ENCODE data around the gene PWWP2B. TPM values are rescaled to one million over a fixed set of nuclear protein-coding genes. Genes with fewer than 3 reads are reported as not detected.

The PWWP2B gene
- total RNA-seq, 3 donors from 2014 or later: 3.3 to 4.3 (median 4.1) TPM

- H3K9me3 Mint-ChIP-seq: no peaks in the 10 kb centered on the region
- H3K4me1 Mint-ChIP-seq (ENCODE audit: low read depth): peaks cover 9% of the 10 kb centered on the region
- peaks cover 6% of the 10 kb centered on the region for H3K36me3 Mint-ChIP-seq (ENCODE audit: insufficient read depth)
- peak; percentile 28 to 48 for ATAC-seq
- no peak overlapping the region for H3K4me3 Mint-ChIP-seq
- no peak for DNase-seq
- H3K27me3 Mint-ChIP-seq (ENCODE audit: low read depth): no peaks in the 10 kb centered on the region
Measured at GRCh38 chr10:132408367-132408781, 11.4 kb downstream of the PWWP2B start.

- peaks cover 6% of the 10 kb centered on the region for H3K36me3 Mint-ChIP-seq (ENCODE audit: insufficient read depth)
- no peak overlapping the region for H3K4me3 Mint-ChIP-seq
- H3K9me3 Mint-ChIP-seq: no peaks in the 10 kb centered on the region
- no peaks in the 10 kb centered on the region for H3K27me3 Mint-ChIP-seq (ENCODE audit: low read depth)
- ATAC-seq (no peak), DNase-seq (no peak)
- peaks cover 9% of the 10 kb centered on the region for H3K4me1 Mint-ChIP-seq (ENCODE audit: low read depth)
Measured at GRCh38 chr10:132408823-132409666, 12.0 kb downstream of the PWWP2B start.

GRCh38 chr10:132409667-132410028, 12.6 kb downstream of the PWWP2B start:
- no peak for DNase-seq
- Mint-ChIP-seq H3K27me3 (ENCODE audit: low read depth) (no peaks in the 10 kb centered on the region), H3K4me3 (no peak overlapping the region), H3K9me3 (no peaks in the 10 kb centered on the region), H3K4me1 (ENCODE audit: low read depth) (peaks cover 9% of the 10 kb centered on the region), H3K36me3 (ENCODE audit: insufficient read depth) (peaks cover 6% of the 10 kb centered on the region)
- no peak for ATAC-seq

- no peak for DNase-seq
- Mint-ChIP-seq H3K36me3 (ENCODE audit: insufficient read depth) (peaks cover 9% of the 10 kb centered on the region), H3K9me3 (no peaks in the 10 kb centered on the region), H3K4me1 (ENCODE audit: low read depth) (peaks cover 11% of the 10 kb centered on the region), H3K4me3 (no peak overlapping the region), H3K27me3 (ENCODE audit: low read depth) (no peaks in the 10 kb centered on the region)
- ATAC-seq: no peak
Measured at GRCh38 chr10:132410056-132410778, 13.2 kb downstream of the PWWP2B start.

- peaks cover 9% of the 10 kb centered on the region for H3K36me3 Mint-ChIP-seq (ENCODE audit: insufficient read depth)
- no peaks in the 10 kb centered on the region for H3K27me3 Mint-ChIP-seq (ENCODE audit: low read depth)
- DNase-seq: no peak
- H3K4me3 Mint-ChIP-seq: no peak overlapping the region
- no peak for ATAC-seq
- no peaks in the 10 kb centered on the region for H3K9me3 Mint-ChIP-seq
- H3K4me1 Mint-ChIP-seq (ENCODE audit: low read depth): peaks cover 11% of the 10 kb centered on the region
Measured at GRCh38 chr10:132410779-132411532, 14.0 kb downstream of the PWWP2B start.

- DNase-seq: no peak
- H3K9me3 Mint-ChIP-seq: no peaks in the 10 kb centered on the region
- H3K27me3 Mint-ChIP-seq (ENCODE audit: low read depth): no peaks in the 10 kb centered on the region
- peaks cover 7% of the 10 kb centered on the region for H3K36me3 Mint-ChIP-seq (ENCODE audit: insufficient read depth)
- peaks cover 9% of the 10 kb centered on the region for H3K4me1 Mint-ChIP-seq (ENCODE audit: low read depth)
- no peak for ATAC-seq
- H3K4me3 Mint-ChIP-seq: no peak overlapping the region
Measured at GRCh38 chr10:132411561-132412253, 14.7 kb downstream of the PWWP2B start.

- Mint-ChIP-seq H3K4me1 (ENCODE audit: low read depth) (peaks cover 8% of the 10 kb centered on the region), H3K27me3 (ENCODE audit: low read depth) (no peaks in the 10 kb centered on the region), H3K36me3 (ENCODE audit: insufficient read depth) (peaks cover 7% of the 10 kb centered on the region), H3K4me3 (no peak overlapping the region), H3K9me3 (no peaks in the 10 kb centered on the region)
- no peak for DNase-seq
- ATAC-seq: no peak
Measured at GRCh38 chr10:132412316-132413192, 15.6 kb downstream of the PWWP2B start.

- H3K36me3 Mint-ChIP-seq (ENCODE audit: insufficient read depth): peaks cover 7% of the 10 kb centered on the region
- no peak overlapping the region for H3K4me3 Mint-ChIP-seq
- ATAC-seq: no peak
- no peaks in the 10 kb centered on the region for H3K9me3 Mint-ChIP-seq
- peaks cover 4% of the 10 kb centered on the region for H3K4me1 Mint-ChIP-seq (ENCODE audit: low read depth)
- no peaks in the 10 kb centered on the region for H3K27me3 Mint-ChIP-seq (ENCODE audit: low read depth)
- DNase-seq: no peak
Measured at GRCh38 chr10:132413226-132414205, 16.5 kb downstream of the PWWP2B start.

- H3K4me3 Mint-ChIP-seq: no peak overlapping the region
- peaks cover 7% of the 10 kb centered on the region for H3K36me3 Mint-ChIP-seq (ENCODE audit: insufficient read depth)
- H3K9me3 Mint-ChIP-seq: no peaks in the 10 kb centered on the region
- no peaks in the 10 kb centered on the region for H3K27me3 Mint-ChIP-seq (ENCODE audit: low read depth)
- DNase-seq: no peak
- peaks cover 7% of the 10 kb centered on the region for H3K4me1 Mint-ChIP-seq (ENCODE audit: low read depth)
- ATAC-seq: no peak
Measured at GRCh38 chr10:132414402-132415016, 17.5 kb downstream of the PWWP2B start.

- H3K4me3 Mint-ChIP-seq: no peak overlapping the region
- DNase-seq: no peak
- peaks cover 10% of the 10 kb centered on the region for H3K4me1 Mint-ChIP-seq (ENCODE audit: low read depth)
- no peaks in the 10 kb centered on the region for H3K27me3 Mint-ChIP-seq (ENCODE audit: low read depth)
- no peak for ATAC-seq
- peaks cover 7% of the 10 kb centered on the region for H3K36me3 Mint-ChIP-seq (ENCODE audit: insufficient read depth)
- H3K9me3 Mint-ChIP-seq: no peaks in the 10 kb centered on the region
Measured at GRCh38 chr10:132415255-132415654, 18.3 kb downstream of the PWWP2B start.

- no peak for DNase-seq
- Mint-ChIP-seq H3K9me3 (no peaks in the 10 kb centered on the region), H3K36me3 (ENCODE audit: insufficient read depth) (peaks cover 7% of the 10 kb centered on the region), H3K4me1 (ENCODE audit: low read depth) (peaks cover 14% of the 10 kb centered on the region), H3K4me3 (no peak overlapping the region), H3K27me3 (ENCODE audit: low read depth) (no peaks in the 10 kb centered on the region)
- ATAC-seq: no peak
Measured at GRCh38 chr10:132415956-132416355, 19.0 kb downstream of the PWWP2B start.

- Mint-ChIP-seq H3K27me3 (ENCODE audit: low read depth) (no peaks in the 10 kb centered on the region), H3K4me1 (ENCODE audit: low read depth) (peaks cover 19% of the 10 kb centered on the region), H3K4me3 (no peak overlapping the region), H3K36me3 (ENCODE audit: insufficient read depth) (peaks cover 7% of the 10 kb centered on the region), H3K9me3 (no peaks in the 10 kb centered on the region)
- ATAC-seq (no peak), DNase-seq (no peak)
Measured at GRCh38 chr10:132416566-132417256, 19.7 kb downstream of the PWWP2B start.

All from activated T-cell treated with anti-CD3 and anti-CD28 coated beads, Interleukin-2, amount 50 U/mL, for 4 hours (primary cell).